HG03354 (cell line): ENCODE results near the gene PRSS57.

Source experiments
- ATAC-seq: cut with Tn5 transposase; IDR thresholded peaks from one replicate; pipeline ENCODE4 v1.9.1; 2021; ENCODE audit warnings: mild to moderate bottlenecking; ENCODE audit not compliant: unreplicated experiment, poor library complexity, severe bottlenecking

Gene PRSS57

GRCh38 chr19:642767-643727 lies 52.2 kb downstream of the PRSS57 start:
- ATAC-seq: no peak

- no peak for ATAC-seq
Measured at GRCh38 chr19:641702-642101, 53.5 kb downstream of the PRSS57 start.

GRCh38 chr19:640606-641189 lies 54.6 kb downstream of the PRSS57 start:
- ATAC-seq: no peak

- ATAC-seq: no peak
Measured at GRCh38 chr19:640161-640558, 55.1 kb downstream of the PRSS57 start.

- peak; percentile 60 for ATAC-seq
Measured at GRCh38 chr19:639253-640160, 55.7 kb downstream of the PRSS57 start, which contains the start of gene FGF22. FGF22 (plus strand) TSS chr19:639879; CDS start chr19:639926, 47 bp downstream.

- no peak for ATAC-seq
Measured at GRCh38 chr19:638906-639252, 56.4 kb downstream of the PRSS57 start.
